ENCODE measurements around the gene ATP11A. TPM values are rescaled to one million over a fixed set of nuclear protein-coding genes. Genes with fewer than 3 reads are reported as not detected.

The ATP11A gene
- total RNA-seq, 2 experiments from 2014 or later, result 28.8 to 30.2 TPM

DNA sequence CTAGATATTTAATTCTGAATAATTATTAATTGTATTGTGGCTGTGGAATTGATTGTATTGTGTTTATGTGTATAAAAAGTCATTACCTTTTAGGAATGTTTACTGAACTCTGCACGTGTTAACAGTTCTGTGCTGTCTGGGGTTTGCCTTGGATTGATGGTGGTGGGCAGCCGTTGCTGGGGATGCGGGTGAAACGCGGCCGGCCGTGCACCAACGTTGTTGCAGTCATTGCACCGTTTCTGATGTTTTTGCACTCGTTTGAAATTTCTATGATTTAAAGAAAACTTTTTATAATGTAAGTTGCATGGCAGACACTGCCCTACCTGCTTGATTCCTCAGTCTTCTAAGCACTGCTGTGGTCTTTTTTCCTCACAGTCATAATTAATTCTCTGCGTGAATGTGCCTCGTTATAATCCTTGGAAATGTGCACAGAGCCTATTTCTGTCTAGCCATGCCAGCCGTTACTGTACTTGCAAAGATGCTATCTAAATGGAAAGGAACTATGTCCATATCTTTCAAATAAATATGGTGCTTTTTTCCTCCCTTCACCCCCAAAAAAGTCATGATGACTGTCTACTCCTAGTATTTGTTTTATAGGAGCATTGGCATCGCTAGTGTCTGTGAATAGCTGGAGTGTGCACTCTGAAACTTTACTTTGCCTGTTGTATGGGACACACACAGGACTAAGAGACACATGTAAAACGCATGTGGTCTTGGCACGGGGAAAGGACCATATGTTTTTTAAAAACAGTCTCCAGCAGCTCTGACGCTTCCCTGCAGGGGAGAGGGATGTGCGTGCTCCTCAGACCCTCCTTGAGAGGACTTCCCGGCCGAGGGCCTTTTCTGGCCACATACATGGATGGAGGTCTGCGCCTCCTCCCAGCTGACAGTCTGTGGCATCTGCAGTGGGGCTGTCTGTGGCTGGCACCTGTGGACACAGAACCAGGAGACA is 238.5 kb downstream of the ATP11A start:
- no peaks in the 10 kb centered on the region for H3K9me3 Mint-ChIP-seq
- DNase-seq (no peak), ATAC-seq (no peak)
- ChIA-PET CTCF (no interaction called here), POLR2A (no interaction called here)
- no peaks in the 10 kb centered on the region for H3K36me3 Mint-ChIP-seq (ENCODE audit: low read depth)
- H3K27ac Mint-ChIP-seq, result no peak overlapping the region
- intact Hi-C loops (cut with micrococcal nuclease), result no loop called here
- no peak for TF ChIP-seq CTCF (IDR thresholded peaks at IDR 0.05)
- no peak overlapping the region for H3K4me3 Mint-ChIP-seq
- H3K4me1 Mint-ChIP-seq (ENCODE audit: low read depth), result peaks cover 3% of the 10 kb centered on the region
- H3K27me3 Mint-ChIP-seq, result peaks cover 36% of the 10 kb centered on the region

DNA sequence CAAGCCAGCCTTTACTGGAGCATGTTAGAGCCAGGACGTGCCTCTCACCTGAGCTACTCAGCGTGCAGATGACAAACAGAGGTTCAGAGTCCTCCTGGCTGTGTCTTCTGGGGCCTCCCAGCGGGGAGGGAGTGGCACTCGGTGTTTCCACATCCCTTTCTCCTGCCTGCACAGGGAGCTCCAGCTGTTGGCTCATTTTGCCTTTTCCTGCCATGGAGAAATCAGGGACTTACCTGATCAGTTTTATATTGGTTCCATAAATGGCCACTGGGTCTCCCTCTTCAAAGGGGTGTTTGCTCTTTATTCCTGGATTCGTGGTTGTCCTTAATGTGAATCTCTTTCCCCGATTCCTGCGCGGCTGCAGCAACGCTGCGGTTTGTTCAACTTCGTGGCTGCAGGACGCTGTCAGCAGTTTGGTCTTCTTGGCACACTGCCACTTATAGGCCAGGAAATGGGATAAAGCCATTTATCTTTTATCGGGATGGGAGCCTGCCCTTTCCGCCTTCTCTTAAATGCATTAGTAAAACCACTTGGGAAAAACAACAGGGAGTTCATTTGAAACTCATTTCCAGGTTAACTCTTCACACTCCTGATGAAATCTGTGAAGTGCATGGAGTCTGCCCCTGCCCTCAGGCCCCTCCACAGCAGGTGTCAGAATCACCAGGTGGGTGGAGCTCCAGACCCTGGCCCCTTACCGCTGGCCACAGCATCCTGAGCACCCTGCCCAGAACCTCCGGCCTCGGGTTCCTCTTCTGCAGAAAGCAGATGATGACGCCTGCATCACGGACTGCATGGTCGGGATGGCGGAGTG is 239.3 kb downstream of the ATP11A start:
- Mint-ChIP-seq H3K4me1 (ENCODE audit: low read depth) (peaks cover 3% of the 10 kb centered on the region), H3K27ac (no peak overlapping the region), H3K4me3 (no peak overlapping the region), H3K27me3 (peaks cover 34% of the 10 kb centered on the region), H3K36me3 (ENCODE audit: low read depth) (no peaks in the 10 kb centered on the region), H3K9me3 (no peaks in the 10 kb centered on the region)
- ATAC-seq (no peak), DNase-seq (no peak)
- ChIA-PET CTCF (no interaction called here), POLR2A (no interaction called here)
- TF ChIP-seq CTCF (IDR thresholded peaks at IDR 0.05), result no peak
- intact Hi-C loops (cut with micrococcal nuclease), result no loop called here

DNA sequence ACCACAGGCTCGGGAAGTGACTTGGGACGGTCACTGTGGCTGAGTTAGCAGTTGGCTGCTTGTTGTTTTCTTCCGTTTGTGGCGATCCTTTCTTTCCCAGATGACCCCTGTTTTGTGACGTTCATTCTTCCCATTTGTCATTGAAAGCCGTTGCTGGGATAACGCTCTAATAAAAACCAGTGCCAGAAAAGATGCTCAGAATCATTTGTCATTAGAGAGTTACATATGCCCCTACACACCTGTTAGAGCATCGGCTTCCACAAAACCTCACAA is 239.9 kb downstream of the ATP11A start:
- Mint-ChIP-seq H3K27ac (no peak overlapping the region), H3K27me3 (peaks cover 34% of the 10 kb centered on the region)
- no peak for ATAC-seq

DNA sequence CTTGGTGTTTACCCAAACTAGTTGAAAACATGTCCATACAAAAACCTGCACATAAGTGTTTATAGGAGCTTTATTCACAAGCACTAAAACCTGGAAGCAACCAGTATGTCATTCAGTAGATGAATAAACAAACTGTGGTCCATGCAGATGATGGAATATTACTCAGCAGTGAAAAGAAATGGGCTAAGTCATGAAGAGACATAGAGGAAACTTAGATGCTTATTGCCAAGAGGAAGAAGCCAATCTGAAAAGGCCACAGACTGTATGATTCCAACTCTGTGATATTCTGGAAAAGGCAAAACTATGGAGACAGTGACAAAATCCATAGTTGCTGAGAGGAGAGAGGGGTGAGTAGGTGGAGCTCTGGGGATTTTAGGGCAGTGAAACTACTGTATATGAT is 240.4 kb downstream of the ATP11A start:
- no peaks in the 10 kb centered on the region for H3K9me3 Mint-ChIP-seq
- H3K27me3 Mint-ChIP-seq, result peaks cover 34% of the 10 kb centered on the region
- ATAC-seq (no peak), DNase-seq (no peak)
- intact Hi-C loops (cut with micrococcal nuclease), result no loop called here
- no peak overlapping the region for H3K27ac Mint-ChIP-seq
- TF ChIP-seq CTCF (IDR thresholded peaks at IDR 0.05), result no peak
- no peak overlapping the region for H3K4me3 Mint-ChIP-seq
- no peaks in the 10 kb centered on the region for H3K36me3 Mint-ChIP-seq (ENCODE audit: low read depth)
- ChIA-PET POLR2A (no interaction called here), CTCF (interaction anchor here (0.7 kb wide), 1 partner anchor 99 kb away, joined by 3 read pairs; no protein-coding TSS in a partner anchor)
- peaks cover 3% of the 10 kb centered on the region for H3K4me1 Mint-ChIP-seq (ENCODE audit: low read depth)

More for the DNA sequence above, 239.9 kb downstream of the ATP11A start:
- no peak for DNase-seq
- Mint-ChIP-seq H3K36me3 (ENCODE audit: low read depth) (no peaks in the 10 kb centered on the region), H3K9me3 (no peaks in the 10 kb centered on the region), H3K4me3 (no peak overlapping the region), H3K4me1 (ENCODE audit: low read depth) (peaks cover 3% of the 10 kb centered on the region)
- POLR2A ChIA-PET, result no interaction called here
- intact Hi-C loops (cut with micrococcal nuclease), result no loop called here
- CTCF ChIA-PET, result interaction anchor here (0.7 kb wide), 1 partner anchor 100 kb away, joined by 3 read pairs; no protein-coding TSS in a partner anchor
- no peak for TF ChIP-seq CTCF (IDR thresholded peaks at IDR 0.05)
